RWPE1 (cell line): ENCODE measurements around the gene FAM162A.

Source experiments
- CTCF ChIA-PET: fragments of 350-600 bp; sonication (Branson Sonifier 250); formaldehyde crosslinking; extraction: SDS; loops from one replicate; lab custom pipeline; 2021; lab: Yijun Ruan, JAX
- POLR2A ChIA-PET: fragments of 400-600 bp; formaldehyde crosslinking; extraction: SDS; loops from one replicate; lab custom pipeline; 2020; ENCODE audit warnings: antibody characterized with exemption; ENCODE audit not compliant: low non-redundant PET; lab: Yijun Ruan, JAX
- DNase-seq: peaks from one replicate; pipeline ENCODE4 v3.0.0; 2012; ENCODE audit warnings: low spot score
- H3K27ac ChIP-seq: fragments of 450-650 bp; 2 replicates; pipeline ENCODE4 v1.5.1; 2017
- CTCF ChIP-seq: fragments of 450-650 bp; conservative IDR thresholded peaks from 2 replicates; pipeline ENCODE4 v1.5.1; 2017; ENCODE audit warnings: low read depth, mild to moderate bottlenecking

Gene FAM162A

GRCh38 chr3:122392868-122393844 lies 9.2 kb downstream of the FAM162A start:
- peak; percentile 86 for TF ChIP-seq CTCF
- ChIA-PET POLR2A (interaction anchor here (0.9 kb wide), 1 partner anchor 9 kb away, joined by 3 read pairs; the partner anchor contains the start of gene FAM162A), CTCF (interaction anchor here (0.5 to 2.0 kb wide), 20 partner anchors 8 to 1167 kb away, joined by 3 to 13 read pairs (median 4); partner anchors contain the start of genes FAM162A and WDR5B)
- no peak overlapping the region for H3K27ac ChIP-seq
- DNase-seq: peak; percentile 41

- DNase-seq: no peak
- ChIA-PET POLR2A (no interaction called here), CTCF (interaction anchor here (0.7 to 2.0 kb wide), 4 partner anchors 9 to 1166 kb away, joined by 3 to 13 read pairs (median 5); partner anchors contain the start of gene FAM162A)
- TF ChIP-seq CTCF: no peak
- H3K27ac ChIP-seq: no peak overlapping the region
Observed at GRCh38 chr3:122394173-122394572, 10.2 kb downstream of the FAM162A start.

- POLR2A ChIA-PET: interaction anchor here (1.0 kb wide), 1 partner anchor 11 kb away, joined by 4 read pairs; the partner anchor contains the start of gene FAM162A
- DNase-seq: no peak
- no peak overlapping the region for H3K27ac ChIP-seq
- no peak for TF ChIP-seq CTCF
- CTCF ChIA-PET: no interaction called here
Observed at GRCh38 chr3:122395582-122395981, 11.6 kb downstream of the FAM162A start.

- DNase-seq: no peak
- no peak for TF ChIP-seq CTCF
- ChIA-PET POLR2A (interaction anchor here (1.0 kb wide), 1 partner anchor 12 kb away, joined by 4 read pairs; the partner anchor contains the start of gene FAM162A), CTCF (no interaction called here)
- H3K27ac ChIP-seq: no peak overlapping the region
Observed at GRCh38 chr3:122396511-122396910, 12.5 kb downstream of the FAM162A start.

GRCh38 chr3:122397201-122397600 lies 13.2 kb downstream of the FAM162A start:
- no peak overlapping the region for H3K27ac ChIP-seq
- ChIA-PET POLR2A (no interaction called here), CTCF (no interaction called here)
- DNase-seq: no peak
- no peak for TF ChIP-seq CTCF

GRCh38 chr3:122398920-122399319 lies 14.9 kb downstream of the FAM162A start:
- no peak for TF ChIP-seq CTCF
- no peak for DNase-seq
- ChIA-PET CTCF (no interaction called here), POLR2A (no interaction called here)
- no peak overlapping the region for H3K27ac ChIP-seq
